GM19395 (cell line): ENCODE measurements around the gene UBLCP1.
"Not testable (repeated sequence)": the region's sequence is repeated elsewhere in the genome, so short reads cannot be mapped to it uniquely, and the experiment has no call there.

Experiments
- ATAC-seq: cut with Tn5 transposase; IDR thresholded peaks from one replicate; pipeline ENCODE4 v1.9.1; 2021; ENCODE audit warnings: mild to moderate bottlenecking, moderate library complexity; ENCODE audit not compliant: unreplicated experiment

The UBLCP1 gene

GRCh38 chr5:159249158-159249557 is 13.9 kb upstream of the UBLCP1 start:
- ATAC-seq, result no peak

GRCh38 chr5:159252195-159252594 is 10.9 kb upstream of the UBLCP1 start:
- ATAC-seq, result no peak

- ATAC-seq, result no peak
Observed at GRCh38 chr5:159257007-159257406, 6.1 kb upstream of the UBLCP1 start.

GRCh38 chr5:159257629-159258283 is 5.3 kb upstream of the UBLCP1 start:
- no peak for ATAC-seq

GRCh38 chr5:159258361-159258760 is 4.7 kb upstream of the UBLCP1 start:
- ATAC-seq, result no peak

GRCh38 chr5:159260212-159260611 is 2.9 kb upstream of the UBLCP1 start:
- ATAC-seq, result not testable (repeated sequence)

GRCh38 chr5:159262472-159262858 is 625 bp upstream of the UBLCP1 start:
- ATAC-seq, result peak; percentile 8

GRCh38 chr5:159263569-159263905 is 447 bp downstream of the UBLCP1 start:
- peak; percentile 33 for ATAC-seq

GRCh38 chr5:159266764-159267163 is 3.7 kb downstream of the UBLCP1 start:
- not testable (repeated sequence) for ATAC-seq

GRCh38 chr5:159269723-159270122 is 6.6 kb downstream of the UBLCP1 start:
- no peak for ATAC-seq

GRCh38 chr5:159273923-159274322 is 10.8 kb downstream of the UBLCP1 start:
- no peak for ATAC-seq

GRCh38 chr5:159274676-159275075 is 11.6 kb downstream of the UBLCP1 start:
- ATAC-seq, result no peak

GRCh38 chr5:159286420-159287035 is 23.4 kb downstream of the UBLCP1 start:
- no peak for ATAC-seq

GRCh38 chr5:159290741-159291140 is 27.7 kb downstream of the UBLCP1 start:
- ATAC-seq, result no peak

- ATAC-seq, result no peak
Observed at GRCh38 chr5:159294921-159295320, 31.8 kb downstream of the UBLCP1 start.

- not testable (repeated sequence) for ATAC-seq
Observed at GRCh38 chr5:159297300-159297699, 34.2 kb downstream of the UBLCP1 start.

GRCh38 chr5:159301466-159301865 is 38.4 kb downstream of the UBLCP1 start:
- ATAC-seq, result no peak

- not testable (repeated sequence) for ATAC-seq
Observed at GRCh38 chr5:159301929-159302860, 39.1 kb downstream of the UBLCP1 start.

- no peak for ATAC-seq
Observed at GRCh38 chr5:159303286-159303685, 40.2 kb downstream of the UBLCP1 start.

- no peak for ATAC-seq
Observed at GRCh38 chr5:159304961-159305595, 42.0 kb downstream of the UBLCP1 start.

- ATAC-seq, result no peak
Observed at GRCh38 chr5:159309689-159310433, 46.8 kb downstream of the UBLCP1 start.
